Liver (tissue), 3 donors: ENCODE data around the gene RYR3.
"Not testable (repeated sequence)": the region's sequence is repeated elsewhere in the genome, so short reads cannot be mapped to it uniquely, and the experiment has no call there.

Source experiments
- GABPA ChIP-seq, 2 donors: IDR thresholded peaks in 1 of 2; conservative IDR thresholded peaks in 1 of 2; 2 replicates each; pipeline ENCODE4 v1.6.1; 2016; ENCODE audit warnings: antibody characterized with exemption in 2 of 2, mild to moderate bottlenecking in 1 of 2, moderate library complexity in 1 of 2
- RAD21 ChIP-seq, 2 donors: IDR thresholded peaks; 2 replicates each; pipeline ENCODE4 v1.6.1; 2016; ENCODE audit warnings: antibody characterized with exemption in 2 of 2, mild to moderate bottlenecking in 2 of 2
- RXRA ChIP-seq, 2 donors: IDR thresholded peaks; 2 replicates each; pipeline ENCODE4 v1.6.1; 2017 to 2018; ENCODE audit warnings: antibody characterized with exemption in 2 of 2, mild to moderate bottlenecking in 1 of 2
- SP1 ChIP-seq: IDR thresholded peaks from 2 replicates; pipeline ENCODE4 v1.6.1; 2018; ENCODE audit warnings: antibody characterized with exemption, mild to moderate bottlenecking
- TAF1 ChIP-seq: conservative IDR thresholded peaks from 2 replicates; pipeline ENCODE4 v1.6.1; 2016; ENCODE audit warnings: antibody characterized with exemption, mild to moderate bottlenecking
- YY1 ChIP-seq: IDR thresholded peaks from 2 replicates; pipeline ENCODE4 v1.6.1; 2016; ENCODE audit warnings: antibody characterized with exemption, mild to moderate bottlenecking
- TF ChIP-seq, protein P1 (sequence below): fragments of 150-350 bp; IDR thresholded peaks from 2 replicates; pipeline ENCODE4 v1.5.1; 2017; ENCODE audit warnings: improper control_type of control experiment, low read depth, low read length; ENCODE audit not compliant: missing input control
- TF ChIP-seq, protein P2 (sequence below): IDR thresholded peaks from 2 replicates; pipeline ENCODE4 v1.6.1; 2016; ENCODE audit warnings: antibody characterized with exemption
- TF ChIP-seq, protein P3 (sequence below): IDR thresholded peaks from 2 replicates; pipeline ENCODE4 v1.6.1; 2016; ENCODE audit warnings: antibody characterized with exemption, mild to moderate bottlenecking
- TF ChIP-seq, protein P4 (sequence below): IDR thresholded peaks from 2 replicates; pipeline ENCODE4 v1.6.1; 2016; ENCODE audit warnings: antibody characterized with exemption
- donor health status: healthy.
- donor health status: healthy.

DNA sequence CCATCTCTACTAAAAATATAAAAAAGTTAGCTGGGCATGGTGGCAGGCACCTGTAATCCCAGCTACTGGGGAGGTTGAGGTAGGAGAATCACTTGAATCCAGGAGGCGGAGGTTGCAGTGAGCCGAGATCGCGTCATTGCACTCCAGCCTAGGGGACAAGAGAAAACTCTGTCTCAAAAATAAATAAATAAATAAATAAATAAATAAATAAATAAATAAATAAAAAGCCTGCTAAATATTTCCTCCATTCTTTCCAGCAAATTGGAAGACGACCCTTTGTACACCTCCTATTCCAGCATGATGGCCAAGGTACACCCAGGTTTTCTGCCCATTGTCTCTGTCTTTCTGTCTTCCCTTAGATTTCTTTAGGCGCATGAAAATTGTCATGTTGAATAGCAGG lies 508.7 kb downstream of the RYR3 start:
- TF ChIP-seq, protein P1, sequence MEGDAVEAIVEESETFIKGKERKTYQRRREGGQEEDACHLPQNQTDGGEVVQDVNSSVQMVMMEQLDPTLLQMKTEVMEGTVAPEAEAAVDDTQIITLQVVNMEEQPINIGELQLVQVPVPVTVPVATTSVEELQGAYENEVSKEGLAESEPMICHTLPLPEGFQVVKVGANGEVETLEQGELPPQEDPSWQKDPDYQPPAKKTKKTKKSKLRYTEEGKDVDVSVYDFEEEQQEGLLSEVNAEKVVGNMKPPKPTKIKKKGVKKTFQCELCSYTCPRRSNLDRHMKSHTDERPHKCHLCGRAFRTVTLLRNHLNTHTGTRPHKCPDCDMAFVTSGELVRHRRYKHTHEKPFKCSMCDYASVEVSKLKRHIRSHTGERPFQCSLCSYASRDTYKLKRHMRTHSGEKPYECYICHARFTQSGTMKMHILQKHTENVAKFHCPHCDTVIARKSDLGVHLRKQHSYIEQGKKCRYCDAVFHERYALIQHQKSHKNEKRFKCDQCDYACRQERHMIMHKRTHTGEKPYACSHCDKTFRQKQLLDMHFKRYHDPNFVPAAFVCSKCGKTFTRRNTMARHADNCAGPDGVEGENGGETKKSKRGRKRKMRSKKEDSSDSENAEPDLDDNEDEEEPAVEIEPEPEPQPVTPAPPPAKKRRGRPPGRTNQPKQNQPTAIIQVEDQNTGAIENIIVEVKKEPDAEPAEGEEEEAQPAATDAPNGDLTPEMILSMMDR, result not testable (repeated sequence)
- TF ChIP-seq GABPA (IDR thresholded peaks at IDR 0.05 in 1 of 2, conservative IDR thresholded peaks at IDR 0.05 in 1 of 2); RAD21 (IDR thresholded peaks at IDR 0.05); TAF1; YY1; SP1; RXRA (IDR thresholded peaks at IDR 0.05): not testable (repeated sequence)
- TF ChIP-seq, protein P2, sequence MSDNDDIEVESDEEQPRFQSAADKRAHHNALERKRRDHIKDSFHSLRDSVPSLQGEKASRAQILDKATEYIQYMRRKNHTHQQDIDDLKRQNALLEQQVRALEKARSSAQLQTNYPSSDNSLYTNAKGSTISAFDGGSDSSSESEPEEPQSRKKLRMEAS, result not testable (repeated sequence)
- TF ChIP-seq, protein P3, sequence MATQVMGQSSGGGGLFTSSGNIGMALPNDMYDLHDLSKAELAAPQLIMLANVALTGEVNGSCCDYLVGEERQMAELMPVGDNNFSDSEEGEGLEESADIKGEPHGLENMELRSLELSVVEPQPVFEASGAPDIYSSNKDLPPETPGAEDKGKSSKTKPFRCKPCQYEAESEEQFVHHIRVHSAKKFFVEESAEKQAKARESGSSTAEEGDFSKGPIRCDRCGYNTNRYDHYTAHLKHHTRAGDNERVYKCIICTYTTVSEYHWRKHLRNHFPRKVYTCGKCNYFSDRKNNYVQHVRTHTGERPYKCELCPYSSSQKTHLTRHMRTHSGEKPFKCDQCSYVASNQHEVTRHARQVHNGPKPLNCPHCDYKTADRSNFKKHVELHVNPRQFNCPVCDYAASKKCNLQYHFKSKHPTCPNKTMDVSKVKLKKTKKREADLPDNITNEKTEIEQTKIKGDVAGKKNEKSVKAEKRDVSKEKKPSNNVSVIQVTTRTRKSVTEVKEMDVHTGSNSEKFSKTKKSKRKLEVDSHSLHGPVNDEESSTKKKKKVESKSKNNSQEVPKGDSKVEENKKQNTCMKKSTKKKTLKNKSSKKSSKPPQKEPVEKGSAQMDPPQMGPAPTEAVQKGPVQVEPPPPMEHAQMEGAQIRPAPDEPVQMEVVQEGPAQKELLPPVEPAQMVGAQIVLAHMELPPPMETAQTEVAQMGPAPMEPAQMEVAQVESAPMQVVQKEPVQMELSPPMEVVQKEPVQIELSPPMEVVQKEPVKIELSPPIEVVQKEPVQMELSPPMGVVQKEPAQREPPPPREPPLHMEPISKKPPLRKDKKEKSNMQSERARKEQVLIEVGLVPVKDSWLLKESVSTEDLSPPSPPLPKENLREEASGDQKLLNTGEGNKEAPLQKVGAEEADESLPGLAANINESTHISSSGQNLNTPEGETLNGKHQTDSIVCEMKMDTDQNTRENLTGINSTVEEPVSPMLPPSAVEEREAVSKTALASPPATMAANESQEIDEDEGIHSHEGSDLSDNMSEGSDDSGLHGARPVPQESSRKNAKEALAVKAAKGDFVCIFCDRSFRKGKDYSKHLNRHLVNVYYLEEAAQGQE, result not testable (repeated sequence)
- TF ChIP-seq, protein P4, sequence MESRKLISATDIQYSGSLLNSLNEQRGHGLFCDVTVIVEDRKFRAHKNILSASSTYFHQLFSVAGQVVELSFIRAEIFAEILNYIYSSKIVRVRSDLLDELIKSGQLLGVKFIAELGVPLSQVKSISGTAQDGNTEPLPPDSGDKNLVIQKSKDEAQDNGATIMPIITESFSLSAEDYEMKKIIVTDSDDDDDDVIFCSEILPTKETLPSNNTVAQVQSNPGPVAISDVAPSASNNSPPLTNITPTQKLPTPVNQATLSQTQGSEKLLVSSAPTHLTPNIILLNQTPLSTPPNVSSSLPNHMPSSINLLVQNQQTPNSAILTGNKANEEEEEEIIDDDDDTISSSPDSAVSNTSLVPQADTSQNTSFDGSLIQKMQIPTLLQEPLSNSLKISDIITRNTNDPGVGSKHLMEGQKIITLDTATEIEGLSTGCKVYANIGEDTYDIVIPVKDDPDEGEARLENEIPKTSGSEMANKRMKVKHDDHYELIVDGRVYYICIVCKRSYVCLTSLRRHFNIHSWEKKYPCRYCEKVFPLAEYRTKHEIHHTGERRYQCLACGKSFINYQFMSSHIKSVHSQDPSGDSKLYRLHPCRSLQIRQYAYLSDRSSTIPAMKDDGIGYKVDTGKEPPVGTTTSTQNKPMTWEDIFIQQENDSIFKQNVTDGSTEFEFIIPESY, result not testable (repeated sequence)
